GM18868 (cell line): Measurements from ENCODE around the gene DDX39B.
A peak's percentile ranks its signal among the peaks of the same experiment; 100 is the strongest.
"Not testable (repeated sequence)": the region's sequence is repeated elsewhere in the genome, so short reads cannot be mapped to it uniquely, and the experiment has no call there.

ENCODE experiments used
- ATAC-seq: cut with Tn5 transposase; IDR thresholded peaks from one replicate; pipeline ENCODE4 v1.9.1; 2021; ENCODE audit warnings: mild to moderate bottlenecking, moderate library complexity; ENCODE audit not compliant: unreplicated experiment

DDX39B gene

DNA sequence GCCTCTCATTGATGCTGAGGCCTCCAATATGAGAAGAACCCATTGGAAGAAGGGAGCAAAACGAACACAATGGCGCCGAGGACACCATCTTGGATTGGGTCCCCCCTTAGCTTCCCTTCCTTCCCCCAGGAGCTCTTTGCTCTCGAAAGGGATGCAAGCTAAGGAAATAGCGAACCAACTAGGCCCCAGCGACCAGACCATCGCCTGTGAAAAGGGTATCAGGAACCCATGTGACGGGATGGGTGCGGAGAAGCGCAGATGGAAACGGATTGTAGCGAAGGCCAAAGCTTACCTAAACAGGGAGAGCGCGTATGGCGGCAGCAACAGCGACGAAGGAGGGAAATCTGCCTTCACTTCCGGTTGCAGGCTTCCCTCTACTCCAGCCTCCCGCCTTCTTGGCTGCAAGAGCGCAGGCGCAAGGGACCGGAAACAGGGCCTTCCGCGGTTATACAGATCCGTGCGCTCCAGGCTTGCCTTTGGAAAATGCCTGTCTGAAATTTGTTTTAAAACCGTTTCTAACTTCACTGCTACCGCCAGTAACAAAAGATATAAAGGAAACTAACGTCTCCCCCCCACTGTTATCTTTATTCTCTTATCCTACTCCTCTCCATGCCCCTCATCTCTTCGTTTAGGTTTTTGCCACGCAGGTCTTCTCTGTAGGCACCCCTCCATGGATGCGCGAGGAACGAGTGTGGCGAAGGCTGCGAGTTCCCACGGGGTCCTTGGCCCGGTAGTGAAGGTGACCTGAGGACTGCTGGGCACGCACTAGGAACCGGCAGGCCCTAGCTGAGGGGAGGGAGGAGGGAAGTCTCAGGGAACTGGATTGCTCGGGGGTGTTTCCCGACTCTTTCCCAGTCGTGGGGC is at the start of gene DDX39B:
DDX39B (minus strand) TSS at position 346 of the 864 bp plus-strand sequence. CDS start 1,471 bp downstream, outside the sequence.
- ATAC-seq: peak; percentile 63

DNA sequence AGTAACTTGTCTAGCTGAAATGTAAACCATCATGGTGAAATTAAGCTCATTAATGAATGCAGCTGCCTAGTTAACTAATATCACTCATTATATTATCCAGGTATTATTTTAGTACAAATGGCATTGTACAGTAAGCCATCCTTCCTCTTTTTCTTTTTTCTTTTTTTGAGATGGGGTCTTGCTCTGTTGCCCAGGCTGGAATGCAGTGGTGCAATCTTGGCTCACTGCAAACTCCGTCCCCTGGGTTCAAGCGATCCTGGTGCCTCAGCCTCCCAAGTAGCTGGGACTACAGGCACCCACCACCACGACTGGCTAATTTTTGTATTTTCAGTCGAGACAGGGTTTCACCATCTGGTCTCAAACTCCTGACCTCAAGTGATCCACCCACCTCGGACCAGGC is 48.9 kb upstream of the DDX39B start:
- ATAC-seq: not testable (repeated sequence)

GRCh38 chr6:31588871-31589650 is 47.3 kb upstream of the DDX39B start:
- no peak for ATAC-seq

DNA sequence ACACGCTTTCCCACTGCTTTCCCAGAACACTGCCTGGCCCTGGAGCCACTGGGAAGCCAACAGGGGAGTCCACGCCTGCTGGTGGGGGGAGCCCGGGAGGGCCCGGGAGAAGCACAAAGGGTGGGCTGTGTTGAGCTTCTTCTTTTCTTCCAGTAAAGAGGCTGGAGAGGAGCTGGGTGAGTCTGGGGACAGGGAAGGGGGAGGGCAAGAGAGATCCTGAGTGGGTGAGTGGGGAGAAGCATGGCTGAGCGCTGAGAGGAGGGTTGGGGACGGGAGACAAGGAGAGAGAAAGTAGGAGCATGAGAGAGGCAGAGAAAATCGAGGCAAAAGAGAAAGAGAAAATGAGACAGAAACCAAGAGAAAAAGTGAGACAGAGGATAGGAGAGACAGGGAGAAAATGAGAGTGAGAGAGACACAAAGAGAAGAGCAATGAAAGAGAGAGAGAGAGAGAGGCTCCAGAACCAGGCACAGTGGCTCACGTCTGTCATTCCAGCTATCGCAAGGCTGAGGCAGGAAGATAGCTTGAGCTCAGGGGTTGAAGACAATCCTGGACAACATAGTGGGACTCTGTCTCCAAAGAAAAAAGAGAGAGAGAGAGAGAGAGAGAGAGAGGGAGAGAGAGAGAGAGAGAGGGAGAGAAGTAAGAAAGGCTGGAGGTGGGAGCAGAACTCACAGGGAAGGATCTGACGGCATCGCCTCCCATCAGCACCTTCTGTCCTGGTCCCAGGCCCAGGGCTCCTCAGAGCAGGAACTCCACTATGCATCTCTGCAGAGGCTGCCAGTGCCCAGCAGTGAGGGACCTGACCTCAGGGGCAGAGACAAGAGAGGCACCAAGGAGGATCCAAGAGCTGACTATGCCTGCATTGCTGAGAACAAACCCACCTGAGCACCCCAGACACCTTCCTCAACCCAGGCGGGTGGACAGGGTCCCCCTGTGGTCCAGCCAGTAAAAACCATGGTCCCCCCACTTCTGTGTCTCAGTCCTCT is 46.3 kb upstream of the DDX39B start:
- ATAC-seq: no peak

- no peak for ATAC-seq
These were observed 44.9 kb upstream of the DDX39B start for GRCh38 chr6:31586599-31587281.

- ATAC-seq: no peak
These were observed 44.2 kb upstream of the DDX39B start, which contains the start of gene LST1 for GRCh38 chr6:31586008-31586407. TSS of gene LST1 (plus strand) at chr6:31586277. CDS start at chr6:31587300, 1,023 bp downstream.

DNA sequence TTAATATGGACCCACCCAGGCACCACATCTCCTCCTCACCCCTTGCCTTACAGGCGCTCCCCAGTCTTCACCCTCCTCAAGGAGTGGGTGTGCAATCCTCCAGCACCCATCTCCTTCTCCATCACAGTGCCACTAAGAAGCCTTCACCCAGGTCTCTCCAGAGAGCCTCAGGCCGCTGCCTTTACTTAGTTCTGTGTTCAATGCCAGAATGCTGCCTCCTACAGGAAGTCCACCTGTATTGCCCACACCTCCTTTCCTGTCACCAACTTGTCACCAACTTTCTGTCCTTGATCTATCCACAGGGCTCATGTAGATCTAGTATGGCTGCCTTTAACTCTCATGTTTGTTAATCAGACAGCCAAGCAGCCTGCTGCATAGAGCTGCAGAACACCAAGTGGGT is 43.7 kb upstream of the DDX39B start:
- ATAC-seq: no peak

GRCh38 chr6:31582230-31582643 is 40.4 kb upstream of the DDX39B start, which contains the start of gene LTB:
TSS of gene LTB (minus strand) at chr6:31582424. CDS start at chr6:31582417, 7 bp downstream.
- no peak for ATAC-seq

- no peak for ATAC-seq
These were observed 39.8 kb upstream of the DDX39B start for GRCh38 chr6:31581434-31582229.

DNA sequence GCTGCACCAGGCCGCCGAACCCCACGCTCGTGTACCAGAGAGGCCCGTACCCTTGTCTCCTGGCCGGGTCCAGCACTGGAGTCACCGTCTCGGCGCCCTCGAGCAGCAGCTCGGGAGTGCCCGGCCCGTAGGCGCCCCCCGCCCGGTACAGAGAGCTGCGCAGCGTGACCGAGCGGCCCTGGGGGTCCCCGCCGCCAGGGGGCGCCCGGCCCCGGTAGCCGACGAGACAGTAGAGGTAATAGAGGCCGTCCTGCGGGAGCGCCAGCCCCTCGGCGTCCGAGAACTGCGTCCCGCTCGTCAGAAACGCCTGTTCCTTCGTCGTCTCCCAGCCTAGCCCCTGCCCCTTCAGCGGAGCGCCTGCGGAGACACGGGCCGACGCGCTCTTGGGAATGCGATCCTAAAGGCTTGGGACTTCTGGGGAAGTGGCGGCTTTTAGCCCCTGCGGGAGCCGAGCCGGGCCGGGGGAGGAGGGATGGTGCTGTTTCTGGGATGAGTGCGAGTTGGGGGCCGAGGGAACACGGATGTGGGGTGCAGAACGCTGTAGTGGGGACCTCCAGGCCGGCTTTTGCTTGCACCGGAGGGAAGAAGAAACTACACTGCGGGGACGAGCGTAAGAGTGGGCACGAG is 39.1 kb upstream of the DDX39B start:
- peak; percentile 53 for ATAC-seq

DNA sequence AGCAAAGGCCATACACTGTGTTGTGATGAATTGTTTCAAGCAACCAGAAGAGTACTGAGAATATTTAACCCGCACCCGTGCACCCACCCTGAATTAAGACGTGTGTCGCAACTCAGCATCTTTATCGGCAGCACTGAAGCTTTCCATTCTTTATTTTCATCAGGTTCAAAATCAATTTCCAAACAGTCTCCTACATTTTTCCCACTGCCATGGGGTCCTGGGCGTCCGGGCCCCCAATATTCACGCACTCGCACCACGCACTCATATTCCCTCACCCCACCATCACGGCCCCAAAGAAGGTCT is 38.6 kb upstream of the DDX39B start:
- no peak for ATAC-seq

- ATAC-seq: no peak
These were observed 38.0 kb upstream of the DDX39B start for GRCh38 chr6:31579546-31580437.

GRCh38 chr6:31579119-31579505 is 37.3 kb upstream of the DDX39B start:
- ATAC-seq: no peak

DNA sequence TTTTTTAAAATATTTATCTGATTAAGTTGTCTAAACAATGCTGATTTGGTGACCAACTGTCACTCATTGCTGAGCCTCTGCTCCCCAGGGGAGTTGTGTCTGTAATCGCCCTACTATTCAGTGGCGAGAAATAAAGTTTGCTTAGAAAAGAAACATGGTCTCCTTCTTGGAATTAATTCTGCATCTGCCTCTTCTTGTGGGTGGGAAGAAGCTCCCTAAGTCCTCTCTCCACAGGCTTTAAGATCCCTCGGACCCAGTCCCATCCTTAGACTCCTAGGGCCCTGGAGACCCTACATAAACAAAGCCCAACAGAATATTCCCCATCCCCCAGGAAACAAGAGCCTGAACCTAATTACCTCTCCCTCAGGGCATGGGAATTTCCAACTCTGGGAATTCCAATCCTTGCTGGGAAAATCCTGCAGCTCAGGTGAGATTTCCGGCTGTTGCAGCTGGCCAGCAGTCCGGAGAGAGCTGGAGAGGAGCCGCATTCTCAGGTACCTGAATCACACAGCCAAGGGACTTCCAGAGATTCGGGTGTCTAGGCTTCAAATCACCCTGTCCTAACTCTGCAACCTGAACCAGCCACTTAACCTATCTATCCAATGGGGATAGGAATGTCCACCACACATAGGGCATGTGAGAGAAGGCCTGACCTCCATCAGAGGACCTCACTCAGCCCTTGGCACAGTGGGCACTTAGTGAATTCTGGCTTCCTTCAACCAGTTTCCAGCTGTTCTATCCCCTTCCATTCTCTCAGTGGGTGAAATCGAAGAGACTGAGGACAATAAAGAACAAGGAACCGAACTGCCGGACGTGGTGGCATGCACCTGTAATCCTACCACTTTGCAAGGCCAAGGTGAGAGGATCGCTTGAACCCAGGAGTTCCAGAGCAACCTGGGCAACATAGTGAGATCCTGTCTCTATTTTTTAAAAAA is 36.6 kb upstream of the DDX39B start:
- no peak for ATAC-seq

DNA sequence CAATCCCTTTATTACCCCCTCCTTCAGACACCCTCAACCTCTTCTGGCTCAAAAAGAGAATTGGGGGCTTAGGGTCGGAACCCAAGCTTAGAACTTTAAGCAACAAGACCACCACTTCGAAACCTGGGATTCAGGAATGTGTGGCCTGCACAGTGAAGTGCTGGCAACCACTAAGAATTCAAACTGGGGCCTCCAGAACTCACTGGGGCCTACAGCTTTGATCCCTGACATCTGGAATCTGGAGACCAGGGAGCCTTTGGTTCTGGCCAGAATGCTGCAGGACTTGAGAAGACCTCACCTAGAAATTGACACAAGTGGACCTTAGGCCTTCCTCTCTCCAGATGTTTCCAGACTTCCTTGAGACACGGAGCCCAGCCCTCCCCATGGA is 35.8 kb upstream of the DDX39B start:
- no peak for ATAC-seq

GRCh38 chr6:31576897-31577578 is 35.2 kb upstream of the DDX39B start:
- ATAC-seq: no peak
